BJ (cell line): ENCODE results near the gene GUCD1. TPM values are rescaled to one million over a fixed set of nuclear protein-coding genes. Genes with fewer than 3 reads are reported as not detected.
"Not testable (repeated sequence)": the region's sequence is repeated elsewhere in the genome, so short reads cannot be mapped to it uniquely, and the experiment has no call there.

Experiments
- CTCF ChIA-PET: fragments of 350-600 bp; formaldehyde crosslinking; extraction: SDS; loops from one replicate; lab custom pipeline; 2021; ENCODE audit warnings: antibody characterized with exemption, inconsistent platforms; lab: Yijun Ruan, JAX
- POLR2A ChIA-PET: fragments of 300-600 bp; sonication (Branson Sonifier 250); formaldehyde crosslinking; extraction: SDS; loops from one replicate; lab custom pipeline; 2021; ENCODE audit warnings: antibody characterized with exemption; lab: Charles Lee
- DNase-seq: peaks from one replicate; pipeline ENCODE4 v3.0.0-alpha.2; 2011; ENCODE audit warnings: low read depth
- H3K27me3 ChIP-seq: 2 replicates; pipeline ENCODE4 v1.6.0; 2011; ENCODE audit warnings: low read length; ENCODE audit not compliant: control insufficient read depth, insufficient read depth
- H3K36me3 ChIP-seq: 2 replicates; pipeline ENCODE4 v1.5.1; 2011; ENCODE audit warnings: low read length; ENCODE audit not compliant: control insufficient read depth, insufficient read depth
- H3K4me3 ChIP-seq: 2 replicates; pipeline ENCODE4 v1.5.1; 2011; ENCODE audit warnings: low read depth, mild to moderate bottlenecking, control low read depth, low read length
- polyA plus RNA-seq: library from polyadenylated mRNA; depleted of rRNA; stranded (reverse); fragments of >200 nt; gene quantifications from 2 replicates; pipeline ENCODE4 v1.2.3, GENCODE V29; 2011
- TF ChIP-seq, protein P1 (sequence below): IDR thresholded peaks from 2 replicates; pipeline ENCODE4 v1.5.1; 2011; ENCODE audit warnings: low read depth, mild to moderate bottlenecking, control low read depth, inconsistent platforms, low read length, moderate library complexity; ENCODE audit not compliant: insufficient read depth

Gene GUCD1
- polyA plus RNA-seq, 1 experiment = 131 TPM

GRCh38 chr22:24599514-24599913 lies 44.6 kb upstream of the GUCD1 start:
- no peak for DNase-seq
- Histone ChIP-seq H3K27me3 (no peaks in the 10 kb centered on the region), H3K36me3 (no peaks in the 10 kb centered on the region), H3K4me3 (no peak overlapping the region)
- ChIA-PET POLR2A (no interaction called here), CTCF (no interaction called here)
- TF ChIP-seq, protein P1, sequence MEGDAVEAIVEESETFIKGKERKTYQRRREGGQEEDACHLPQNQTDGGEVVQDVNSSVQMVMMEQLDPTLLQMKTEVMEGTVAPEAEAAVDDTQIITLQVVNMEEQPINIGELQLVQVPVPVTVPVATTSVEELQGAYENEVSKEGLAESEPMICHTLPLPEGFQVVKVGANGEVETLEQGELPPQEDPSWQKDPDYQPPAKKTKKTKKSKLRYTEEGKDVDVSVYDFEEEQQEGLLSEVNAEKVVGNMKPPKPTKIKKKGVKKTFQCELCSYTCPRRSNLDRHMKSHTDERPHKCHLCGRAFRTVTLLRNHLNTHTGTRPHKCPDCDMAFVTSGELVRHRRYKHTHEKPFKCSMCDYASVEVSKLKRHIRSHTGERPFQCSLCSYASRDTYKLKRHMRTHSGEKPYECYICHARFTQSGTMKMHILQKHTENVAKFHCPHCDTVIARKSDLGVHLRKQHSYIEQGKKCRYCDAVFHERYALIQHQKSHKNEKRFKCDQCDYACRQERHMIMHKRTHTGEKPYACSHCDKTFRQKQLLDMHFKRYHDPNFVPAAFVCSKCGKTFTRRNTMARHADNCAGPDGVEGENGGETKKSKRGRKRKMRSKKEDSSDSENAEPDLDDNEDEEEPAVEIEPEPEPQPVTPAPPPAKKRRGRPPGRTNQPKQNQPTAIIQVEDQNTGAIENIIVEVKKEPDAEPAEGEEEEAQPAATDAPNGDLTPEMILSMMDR = no peak

DNA sequence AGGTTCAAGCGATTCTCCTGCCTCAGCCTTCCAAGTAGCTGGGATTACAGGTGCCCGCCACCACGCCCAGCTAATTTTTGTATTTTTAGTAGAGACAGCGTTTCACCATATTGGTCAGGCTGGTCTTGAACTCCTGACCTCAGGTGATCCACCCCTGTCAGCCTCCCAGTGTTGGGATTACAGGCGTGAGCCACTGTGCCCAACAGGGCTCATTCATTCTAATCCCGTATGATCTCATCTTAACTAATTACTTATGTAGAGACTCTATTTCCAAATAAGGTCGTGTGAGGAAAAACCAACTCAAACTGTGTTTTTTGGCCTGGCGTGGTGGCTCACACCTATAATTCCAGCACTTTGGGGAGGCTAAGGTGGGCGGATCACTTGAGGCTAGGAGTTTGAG lies 42.1 kb upstream of the GUCD1 start:
- POLR2A ChIA-PET, H3K4me3 ChIP-seq, H3K36me3 ChIP-seq, DNase-seq, H3K27me3 ChIP-seq, CTCF ChIA-PET: not testable (repeated sequence)

DNA sequence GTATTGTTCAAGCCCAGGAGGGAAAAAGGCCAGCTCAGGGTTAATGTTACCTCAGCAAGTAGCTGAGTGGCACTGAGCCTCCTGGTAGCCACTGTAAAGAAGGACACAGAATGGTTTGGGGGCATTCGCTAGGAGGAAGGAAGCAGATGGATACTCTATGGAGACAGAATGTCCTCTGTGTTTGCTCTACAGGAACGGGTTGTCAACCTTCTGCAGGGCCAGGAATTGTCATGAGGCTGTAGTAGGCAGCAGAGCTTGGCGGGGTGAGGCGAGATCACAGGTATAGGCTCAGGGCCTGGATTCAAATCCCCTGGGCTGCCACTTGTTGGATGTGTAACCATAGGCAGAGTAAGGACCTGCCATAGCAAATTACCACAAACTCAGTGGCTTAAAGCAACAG lies 40.9 kb upstream of the GUCD1 start:
- POLR2A ChIA-PET = no interaction called here
- CTCF ChIA-PET = interaction anchor here (0.8 kb wide), 1 partner anchor 26 kb away, joined by 3 read pairs; no protein-coding TSS in a partner anchor
- H3K4me3 ChIP-seq = no peak overlapping the region
- TF ChIP-seq, protein P1 = no peak
- DNase-seq = no peak
- H3K36me3 ChIP-seq = no peaks in the 10 kb centered on the region
- H3K27me3 ChIP-seq = no peaks in the 10 kb centered on the region

DNA sequence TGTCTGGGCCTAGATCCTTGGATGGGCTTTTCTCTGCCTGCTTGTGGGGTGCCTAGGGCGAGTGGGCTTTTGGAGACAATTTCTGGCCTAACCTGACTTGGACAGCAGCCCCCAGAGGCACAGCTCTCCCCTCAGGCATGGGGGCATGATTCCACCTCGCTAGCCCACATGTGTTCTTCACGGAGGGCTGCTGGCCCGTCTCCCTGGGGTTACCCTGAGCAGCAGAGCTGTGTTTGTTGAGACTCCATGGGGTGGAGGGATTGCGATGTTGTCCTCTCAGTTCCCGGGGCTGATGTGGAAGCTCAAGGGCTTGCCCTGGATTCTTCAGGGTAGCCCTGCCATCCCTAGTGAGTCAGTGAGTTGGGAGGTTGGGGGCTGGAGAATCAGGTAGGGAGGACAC lies 40.3 kb upstream of the GUCD1 start:
- TF ChIP-seq, protein P1 = no peak
- Histone ChIP-seq H3K36me3 (no peaks in the 10 kb centered on the region), H3K27me3 (no peaks in the 10 kb centered on the region), H3K4me3 (no peak overlapping the region)
- no peak for DNase-seq
- CTCF ChIA-PET = interaction anchor here (0.8 kb wide), 1 partner anchor 25 kb away, joined by 3 read pairs; no protein-coding TSS in a partner anchor
- POLR2A ChIA-PET = no interaction called here

- Histone ChIP-seq H3K27me3 (no peaks in the 10 kb centered on the region), H3K4me3 (no peak overlapping the region), H3K36me3 (no peaks in the 10 kb centered on the region)
- DNase-seq = no peak
- CTCF ChIA-PET = no interaction called here
- TF ChIP-seq, protein P1 = no peak
- POLR2A ChIA-PET = no interaction called here
Measured at GRCh38 chr22:24594569-24595120, 39.7 kb upstream of the GUCD1 start.
